ENCODE results near the gene PEX16. TPM values are rescaled to one million over a fixed set of nuclear protein-coding genes. Genes with fewer than 3 reads are reported as not detected.
A peak's percentile ranks its signal among the peaks of the same experiment; 100 is the strongest.

PEX16 gene
- total RNA-seq, 1 donor from 2014 or later = 22.7 TPM

GRCh38 chr11:45886816-45887520 is 30.7 kb downstream of the PEX16 start:
- TF ChIP-seq CTCF (IDR thresholded peaks at IDR 0.05) = no peak
- intact Hi-C loops (cut with DNase I) = no loop called here
- H3K9me3 ChIP-seq = no peaks in the 10 kb centered on the region
- ATAC-seq (no peak), DNase-seq (no peak)
- no peak overlapping the region for H3K27ac ChIP-seq
- H3K4me1 ChIP-seq = no peaks in the 10 kb centered on the region
- H3K36me3 ChIP-seq = peaks cover 10% of the 10 kb centered on the region
- no peak overlapping the region for H3K4me3 ChIP-seq
- no peaks in the 10 kb centered on the region for H3K27me3 ChIP-seq (ENCODE audit: low read depth)

- TF ChIP-seq CTCF (IDR thresholded peaks at IDR 0.05) = no peak
- Histone ChIP-seq H3K36me3 (peaks cover 18% of the 10 kb centered on the region), H3K4me3 (peak overlapping the region; percentile 50), H3K9me3 (no peaks in the 10 kb centered on the region), H3K27me3 (ENCODE audit: low read depth) (no peaks in the 10 kb centered on the region), H3K27ac (no peak overlapping the region), H3K4me1 (no peaks in the 10 kb centered on the region)
- DNase-seq (no peak), ATAC-seq (peak in 1 of 2 donors; percentile 11)
- intact Hi-C loops (cut with DNase I) = no loop called here
These were observed 31.6 kb downstream of the PEX16 start for GRCh38 chr11:45885921-45886721.

GRCh38 chr11:45885274-45885920 is 32.3 kb downstream of the PEX16 start, which contains the start of gene MAPK8IP1:
TSS of gene MAPK8IP1 (plus strand) at chr11:45885651. CDS start at chr11:45885821, 170 bp downstream.
- intact Hi-C loops (cut with DNase I) = no loop called here
- H3K36me3 ChIP-seq = peaks cover 26% of the 10 kb centered on the region
- peak; percentile 81 to 83 for ATAC-seq
- peak within 1 kb of the TSS; percentile 50 for H3K4me3 ChIP-seq
- H3K27me3 ChIP-seq (ENCODE audit: low read depth) = no peaks in the 10 kb centered on the region
- H3K27ac ChIP-seq = no peak within 1 kb of the TSS
- TF ChIP-seq CTCF (IDR thresholded peaks at IDR 0.05) = no peak
- H3K9me3 ChIP-seq = no peaks in the 10 kb centered on the region
- no peaks in the 10 kb centered on the region for H3K4me1 ChIP-seq
- DNase-seq = peak; percentile 65

- peaks cover 33% of the 10 kb centered on the region for H3K36me3 ChIP-seq
- ATAC-seq = no peak
- no peak overlapping the region for H3K27ac ChIP-seq
- H3K4me3 ChIP-seq = no peak overlapping the region
- TF ChIP-seq CTCF (IDR thresholded peaks at IDR 0.05) = no peak
- no peaks in the 10 kb centered on the region for H3K4me1 ChIP-seq
- intact Hi-C loops (cut with DNase I) = no loop called here
- no peaks in the 10 kb centered on the region for H3K9me3 ChIP-seq
- DNase-seq = no peak
- H3K27me3 ChIP-seq (ENCODE audit: low read depth) = no peaks in the 10 kb centered on the region
These were observed 33.0 kb downstream of the PEX16 start for GRCh38 chr11:45884596-45885185.

- Histone ChIP-seq H3K9me3 (no peaks in the 10 kb centered on the region), H3K4me3 (no peak overlapping the region), H3K27ac (no peak overlapping the region), H3K27me3 (ENCODE audit: low read depth) (no peaks in the 10 kb centered on the region), H3K4me1 (no peaks in the 10 kb centered on the region), H3K36me3 (peaks cover 58% of the 10 kb centered on the region)
- no peak for TF ChIP-seq CTCF (IDR thresholded peaks at IDR 0.05)
- no peak for ATAC-seq
- intact Hi-C loops (cut with DNase I) = no loop called here
- DNase-seq = no peak
These were observed 35.8 kb downstream of the PEX16 start for GRCh38 chr11:45881708-45882368.

Measured in lower lobe of right lung (tissue), 2 donors.